OCI-LY1 (cell line): ENCODE data around the gene ADAMTS17.

Source experiments
- H2AFZ ChIP-seq: fragments of 200-600 bp; sonication (generic), shearing (Covaris generic); 2 replicates; pipeline ENCODE4 v1.6.0; 2014; ENCODE audit warnings: antibody characterized with exemption, mild to moderate bottlenecking, low read length
- H3F3A ChIP-seq: fragments of 200-600 bp; sonication (generic), shearing (Covaris generic); 2 replicates; pipeline ENCODE4 v1.6.0; 2014; ENCODE audit warnings: mild to moderate bottlenecking, antibody characterized with exemption, low read length, moderate library complexity; ENCODE audit not compliant: insufficient read depth
- H3K27ac ChIP-seq: fragments of 200-600 bp; sonication (generic); 2 replicates; pipeline ENCODE4 v1.5.1; 2014; ENCODE audit warnings: low read length, mixed run types, mild to moderate bottlenecking, low read depth; ENCODE audit not compliant: poor library complexity, severe bottlenecking
- H3K27me3 ChIP-seq: fragments of 200-600 bp; sonication (generic); 2 replicates; pipeline ENCODE4 v1.6.0; 2014; ENCODE audit warnings: antibody characterized with exemption, mild to moderate bottlenecking, low read length, moderate library complexity; ENCODE audit not compliant: insufficient read depth
- H3K36me3 ChIP-seq: fragments of 200-600 bp; sonication (generic); 2 replicates; pipeline ENCODE4 v1.6.1; 2014; ENCODE audit warnings: mild to moderate bottlenecking, antibody characterized with exemption, low read length, moderate library complexity, mixed read lengths; ENCODE audit not compliant: insufficient read depth
- H3K4me1 ChIP-seq: fragments of 200-600 bp; sonication (generic); 2 replicates; pipeline ENCODE4 v1.5.1; 2014; ENCODE audit warnings: mild to moderate bottlenecking, low read length, moderate library complexity; ENCODE audit not compliant: insufficient read depth, severe bottlenecking
- H3K4me2 ChIP-seq: fragments of 200-600 bp; sonication (generic), shearing (Covaris generic); 2 replicates; pipeline ENCODE4 v1.6.1; 2014; ENCODE audit warnings: low read length
- H3K4me3 ChIP-seq: fragments of 200-600 bp; sonication (generic); 2 replicates; pipeline ENCODE4 v1.5.1; 2014; ENCODE audit warnings: low read length, low read depth, mild to moderate bottlenecking, mixed read lengths; ENCODE audit not compliant: poor library complexity, severe bottlenecking
- H3K79me2 ChIP-seq: fragments of 200-600 bp; shearing (Covaris generic); 2 replicates; pipeline ENCODE4 v1.6.1; 2016; ENCODE audit warnings: mixed run types, low read length, mixed read lengths; ENCODE audit not compliant: insufficient read depth
- H3K9ac ChIP-seq: fragments of 200-600 bp; sonication (generic), shearing (Covaris generic); 2 replicates; pipeline ENCODE4 v1.6.1; 2014; ENCODE audit warnings: mild to moderate bottlenecking, low read length, mixed read lengths
- H3K9me2 ChIP-seq: fragments of 200-600 bp; sonication (generic), shearing (Covaris generic); 2 replicates; pipeline ENCODE4 v1.6.1; 2014; ENCODE audit warnings: low read depth, mild to moderate bottlenecking, low read length, mixed read lengths
- H3K9me3 ChIP-seq: fragments of 200-600 bp; shearing (Covaris generic); 2 replicates; pipeline ENCODE4 v1.6.1; 2014; ENCODE audit warnings: low read length, mixed read lengths
- H4K20me1 ChIP-seq: fragments of 200-600 bp; sonication (generic), shearing (Covaris generic); 2 replicates; pipeline ENCODE4 v1.6.0; 2016; ENCODE audit warnings: mild to moderate bottlenecking, low read length; ENCODE audit not compliant: insufficient read depth
- CTCF ChIP-seq: fragments of 200-600 bp; sonication (generic), shearing (Covaris generic); IDR thresholded peaks from 2 replicates; pipeline ENCODE4 v1.5.1; 2017; ENCODE audit warnings: mild to moderate bottlenecking, antibody characterized with exemption, low read length, moderate library complexity, mixed read lengths
- EZH2 ChIP-seq: fragments of 200-600 bp; sonication (generic), shearing (Covaris generic); IDR thresholded peaks from 2 replicates; pipeline ENCODE4 v1.8.0; 2017; ENCODE audit warnings: borderline replicate concordance, mixed run types, mild to moderate bottlenecking, antibody characterized with exemption, low read length, moderate library complexity, mixed read lengths

Gene ADAMTS17

GRCh38 chr15:100205549-100206295, 136.1 kb downstream of the ADAMTS17 start:
- H3K9me3 ChIP-seq: no peaks in the 10 kb centered on the region
- H3K4me2 ChIP-seq: no peak overlapping the region
- no peaks in the 10 kb centered on the region for H3F3A ChIP-seq
- no peak overlapping the region for H3K27ac ChIP-seq
- H3K79me2 ChIP-seq: no peaks in the 10 kb centered on the region
- H3K9ac ChIP-seq: no peak overlapping the region
- no peaks in the 10 kb centered on the region for H4K20me1 ChIP-seq
- no peaks in the 10 kb centered on the region for H3K27me3 ChIP-seq
- no peaks in the 10 kb centered on the region for H3K9me2 ChIP-seq
- TF ChIP-seq CTCF: no peak
- no peak for TF ChIP-seq EZH2
- no peaks in the 10 kb centered on the region for H3K36me3 ChIP-seq
- no peak overlapping the region for H2AFZ ChIP-seq
- H3K4me1 ChIP-seq: peaks cover 20% of the 10 kb centered on the region
- no peak overlapping the region for H3K4me3 ChIP-seq

DNA sequence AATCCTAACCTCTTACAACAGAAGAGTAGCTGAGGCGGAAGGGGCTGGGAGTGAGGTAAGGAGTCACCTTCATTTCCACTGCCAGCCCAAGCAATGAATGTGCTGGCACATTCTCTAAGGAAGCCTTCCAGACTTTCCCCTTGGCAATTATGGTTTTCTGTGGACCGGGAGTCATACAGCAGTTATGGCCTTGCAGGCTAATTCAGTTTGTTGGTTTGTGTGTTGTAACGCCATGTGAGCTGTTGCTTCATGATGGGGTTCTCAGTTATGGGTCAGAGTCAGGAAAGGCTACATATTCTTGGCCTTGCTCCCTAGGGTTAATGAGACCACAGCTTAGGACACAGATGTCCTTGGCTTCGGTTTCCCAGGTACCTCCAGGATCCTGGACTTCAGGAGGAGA, 137.0 kb downstream of the ADAMTS17 start:
- Histone ChIP-seq H2AFZ (no peak overlapping the region), H3K27ac (no peak overlapping the region), H3F3A (no peaks in the 10 kb centered on the region), H3K79me2 (no peaks in the 10 kb centered on the region), H4K20me1 (no peaks in the 10 kb centered on the region), H3K4me3 (no peak overlapping the region), H3K4me1 (peaks cover 21% of the 10 kb centered on the region), H3K9me3 (no peaks in the 10 kb centered on the region), H3K9ac (no peak overlapping the region), H3K9me2 (no peaks in the 10 kb centered on the region), H3K4me2 (no peak overlapping the region), H3K27me3 (no peaks in the 10 kb centered on the region), H3K36me3 (no peaks in the 10 kb centered on the region)
- TF ChIP-seq CTCF (no peak), EZH2 (no peak)

- Histone ChIP-seq H3K4me3 (no peak overlapping the region), H3K9me3 (no peaks in the 10 kb centered on the region), H3K9ac (no peak overlapping the region), H3F3A (no peaks in the 10 kb centered on the region), H3K4me1 (peaks cover 21% of the 10 kb centered on the region), H3K36me3 (no peaks in the 10 kb centered on the region), H3K27ac (no peak overlapping the region), H3K79me2 (no peaks in the 10 kb centered on the region), H4K20me1 (no peaks in the 10 kb centered on the region), H2AFZ (no peak overlapping the region), H3K4me2 (no peak overlapping the region), H3K9me2 (no peaks in the 10 kb centered on the region), H3K27me3 (no peaks in the 10 kb centered on the region)
- TF ChIP-seq EZH2: no peak
Measured at GRCh38 chr15:100204211-100204610, 137.6 kb downstream of the ADAMTS17 start.
